NCI-H1105 (cell line): Measurements from ENCODE around the gene TSC22D1.

ENCODE experiments used
- DNase-seq: peaks from one replicate; lab custom pipeline; 2025; lab: John Stamatoyannopoulos, UW

The TSC22D1 gene

GRCh38 chr13:44403461-44404056 lies 172.6 kb downstream of the TSC22D1 start:
- peak; percentile 50 for DNase-seq

- DNase-seq: peak; percentile 7
Measured at GRCh38 chr13:44402899-44403445, 173.2 kb downstream of the TSC22D1 start.

- no peak for DNase-seq
Measured at GRCh38 chr13:44401577-44401976, 174.6 kb downstream of the TSC22D1 start.

GRCh38 chr13:44400736-44401135 lies 175.4 kb downstream of the TSC22D1 start:
- DNase-seq: no peak

- peak; percentile 58 for DNase-seq
Measured at GRCh38 chr13:44399074-44399473, 177.1 kb downstream of the TSC22D1 start.

GRCh38 chr13:44398606-44399005 lies 177.5 kb downstream of the TSC22D1 start:
- DNase-seq: no peak

- DNase-seq: no peak
Measured at GRCh38 chr13:44397766-44398223, 178.3 kb downstream of the TSC22D1 start.

GRCh38 chr13:44396701-44397580 lies 179.2 kb downstream of the TSC22D1 start:
- DNase-seq: no peak

- no peak for DNase-seq
Measured at GRCh38 chr13:44395976-44396694, 180.0 kb downstream of the TSC22D1 start.

GRCh38 chr13:44394658-44395057 lies 181.5 kb downstream of the TSC22D1 start:
- no peak for DNase-seq

GRCh38 chr13:44393391-44393790 lies 182.7 kb downstream of the TSC22D1 start:
- DNase-seq: no peak

GRCh38 chr13:44389876-44390275 lies 186.3 kb downstream of the TSC22D1 start:
- no peak for DNase-seq

GRCh38 chr13:44389060-44389666 lies 187.0 kb downstream of the TSC22D1 start:
- DNase-seq: no peak

GRCh38 chr13:44388427-44389059 lies 187.6 kb downstream of the TSC22D1 start:
- DNase-seq: no peak

- DNase-seq: no peak
Measured at GRCh38 chr13:44386913-44387556, 189.1 kb downstream of the TSC22D1 start.

GRCh38 chr13:44385847-44386246 lies 190.3 kb downstream of the TSC22D1 start:
- no peak for DNase-seq

GRCh38 chr13:44385401-44385800 lies 190.7 kb downstream of the TSC22D1 start:
- DNase-seq: no peak

- DNase-seq: no peak
Measured at GRCh38 chr13:44384778-44385177, 191.4 kb downstream of the TSC22D1 start.

- no peak for DNase-seq
Measured at GRCh38 chr13:44383945-44384344, 192.2 kb downstream of the TSC22D1 start.

GRCh38 chr13:44382635-44383145 lies 193.4 kb downstream of the TSC22D1 start:
- no peak for DNase-seq
